Renal cortical epithelial cell (primary cell): ENCODE measurements around the gene MAP1LC3C. TPM values are rescaled to one million over a fixed set of nuclear protein-coding genes. Genes with fewer than 3 reads are reported as not detected.

ENCODE experiments used
- DNase-seq: peaks from one replicate; pipeline ENCODE4 v3.0.0-alpha.2; 2011; ENCODE audit warnings: low read depth
- total RNA-seq: library from RNA; depleted of rRNA; stranded (reverse); fragments of >200 nt; gene quantifications from 2 replicates; pipeline ENCODE4 v1.2.3, GENCODE V29; 2014

MAP1LC3C gene
- total RNA-seq, 1 donor from 2014 or later: 1.7 TPM

DNA sequence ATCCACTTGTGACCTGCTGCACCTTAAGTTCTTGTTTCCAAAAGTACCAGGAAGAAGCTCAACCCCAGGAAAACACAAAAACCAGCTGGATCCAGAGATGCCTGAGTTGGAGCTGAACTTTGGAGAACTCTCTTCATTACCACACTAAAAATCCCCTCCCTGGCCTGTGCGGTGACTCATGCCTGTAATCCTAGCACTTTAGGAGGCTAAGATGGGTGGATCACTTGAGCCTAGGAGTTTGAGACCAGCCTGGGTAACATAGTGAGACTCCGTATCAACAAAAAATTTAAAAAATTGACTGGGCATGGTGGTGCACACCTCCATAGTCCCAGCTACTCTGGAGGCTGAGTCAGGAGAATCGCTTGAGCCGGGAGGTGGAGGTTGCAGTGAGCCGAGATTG lies 6.2 kb downstream of the MAP1LC3C start:
- DNase-seq: peak; percentile 78

DNA sequence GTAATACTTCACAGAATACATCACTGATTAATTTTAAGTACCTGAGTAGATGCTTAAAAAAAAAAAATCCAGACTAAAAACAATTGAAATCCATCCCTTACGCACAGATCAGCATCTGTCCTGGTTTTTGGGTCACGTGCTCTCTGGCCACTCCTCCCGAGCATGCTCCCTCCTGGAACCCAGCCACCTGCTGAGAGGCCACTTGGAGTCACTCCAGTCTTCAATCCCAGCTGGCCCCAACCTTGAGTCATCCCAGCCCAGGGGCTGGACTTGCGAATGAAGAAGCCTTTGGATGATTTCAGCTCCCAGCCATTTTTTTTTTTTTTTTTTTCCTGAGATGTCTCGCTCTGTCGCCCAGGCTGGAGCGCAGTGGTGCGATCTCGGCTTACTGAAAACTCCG lies 8.9 kb downstream of the MAP1LC3C start:
- peak; percentile 90 for DNase-seq

DNA sequence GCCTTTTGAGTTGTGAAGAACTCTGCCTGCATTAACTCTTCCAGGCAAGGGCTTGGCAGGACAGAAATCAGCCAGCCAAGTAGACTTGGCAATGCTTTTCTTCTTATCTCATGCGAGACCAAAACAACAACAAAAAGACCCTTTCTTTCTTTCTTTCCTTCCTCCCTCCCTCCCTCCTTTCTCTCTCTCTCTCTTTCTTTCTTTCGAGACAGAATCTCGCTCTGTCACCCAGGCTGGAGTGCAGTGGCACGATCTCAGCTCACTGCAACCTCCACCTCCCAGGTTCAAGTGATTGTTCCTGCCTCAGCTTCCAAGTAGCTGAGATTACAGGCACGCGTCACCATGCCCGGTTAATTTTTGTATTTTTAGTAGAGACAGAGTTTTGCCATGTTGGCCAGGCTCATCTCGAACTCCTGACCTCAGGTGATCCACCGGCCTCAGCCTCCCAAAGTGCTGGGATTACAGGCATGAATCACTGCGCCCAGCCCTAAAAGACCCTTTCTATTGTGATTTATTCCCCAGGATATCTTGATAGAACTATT lies 10.4 kb downstream of the MAP1LC3C start:
- DNase-seq: peak; percentile 27

DNA sequence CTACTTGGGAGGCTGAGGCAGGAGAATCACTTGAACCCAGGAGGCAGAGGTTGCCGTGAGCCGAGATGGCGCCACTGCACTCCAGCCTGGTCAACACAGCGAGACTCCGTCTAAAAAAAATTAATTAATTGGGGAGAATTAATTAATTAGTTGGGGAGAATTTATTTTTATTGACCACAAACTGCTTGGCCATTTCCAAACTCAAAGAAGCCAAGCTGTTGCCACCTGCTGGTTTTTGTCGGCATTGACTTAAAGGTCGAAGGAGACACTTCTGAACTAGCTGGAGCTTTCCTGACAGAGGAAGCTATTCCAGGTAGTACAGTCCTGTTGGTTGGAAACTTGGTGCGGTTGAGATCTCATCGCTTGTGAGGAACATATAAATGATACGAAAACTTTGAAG lies 13.1 kb downstream of the MAP1LC3C start:
- DNase-seq: peak; percentile 55

DNA sequence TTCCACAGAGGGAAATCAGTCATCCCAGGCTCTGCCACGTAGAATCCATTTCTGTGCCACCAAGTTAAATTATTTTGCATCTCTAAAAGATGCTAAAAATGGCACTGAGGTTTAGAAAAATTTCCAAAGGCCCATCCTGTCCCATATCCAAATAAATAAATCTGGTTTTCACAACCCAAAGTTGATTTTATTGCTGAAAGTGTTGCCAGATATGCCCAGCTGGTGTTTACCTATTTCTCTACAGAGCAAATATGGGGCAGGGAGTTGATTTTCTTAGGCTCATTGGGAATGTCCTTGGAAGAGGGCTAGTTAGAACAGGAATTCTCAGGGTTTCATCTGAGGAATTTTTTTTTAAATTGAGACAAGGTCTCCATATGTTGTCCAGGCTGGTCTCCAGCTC lies 19.0 kb downstream of the MAP1LC3C start:
- DNase-seq: no peak

DNA sequence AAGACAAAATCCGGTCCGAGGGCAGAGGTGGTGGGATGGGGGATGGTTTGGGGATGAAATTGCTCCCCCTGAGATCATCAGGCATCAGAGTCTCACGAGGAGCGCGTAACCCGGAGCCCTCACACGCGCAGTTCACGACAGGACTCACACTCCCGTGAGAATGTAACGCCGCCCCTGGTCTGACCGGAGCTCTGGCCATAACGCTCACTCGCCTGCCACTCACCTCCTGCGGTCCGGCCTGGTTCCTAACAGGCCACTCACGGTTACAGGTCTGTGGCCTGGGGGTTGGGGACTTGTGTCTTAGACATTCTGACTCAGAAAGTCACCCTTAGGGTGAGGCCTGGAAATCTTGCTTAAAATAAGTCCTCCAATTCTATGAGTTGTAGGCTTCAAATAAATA lies 19.8 kb downstream of the MAP1LC3C start:
- DNase-seq: no peak

DNA sequence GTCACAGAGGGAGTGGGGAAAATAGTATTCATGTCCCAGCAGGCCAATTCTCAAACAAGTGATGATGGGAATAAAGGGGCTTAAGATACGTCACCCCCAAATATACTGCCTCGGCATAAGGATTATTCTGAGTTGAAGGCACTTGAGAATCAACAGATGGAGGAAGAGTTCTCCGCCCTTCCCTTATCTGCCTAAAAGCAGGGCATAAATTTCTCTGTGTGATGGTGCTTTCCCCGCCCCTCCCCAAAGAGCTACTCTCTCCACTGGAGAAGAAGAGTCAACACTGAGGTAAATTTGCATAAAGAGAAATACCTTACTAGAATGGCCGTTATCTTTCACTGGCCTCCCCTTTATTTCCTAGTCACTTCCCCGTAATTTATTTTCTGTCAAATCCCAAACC lies 22.7 kb downstream of the MAP1LC3C start:
- DNase-seq: no peak

DNA sequence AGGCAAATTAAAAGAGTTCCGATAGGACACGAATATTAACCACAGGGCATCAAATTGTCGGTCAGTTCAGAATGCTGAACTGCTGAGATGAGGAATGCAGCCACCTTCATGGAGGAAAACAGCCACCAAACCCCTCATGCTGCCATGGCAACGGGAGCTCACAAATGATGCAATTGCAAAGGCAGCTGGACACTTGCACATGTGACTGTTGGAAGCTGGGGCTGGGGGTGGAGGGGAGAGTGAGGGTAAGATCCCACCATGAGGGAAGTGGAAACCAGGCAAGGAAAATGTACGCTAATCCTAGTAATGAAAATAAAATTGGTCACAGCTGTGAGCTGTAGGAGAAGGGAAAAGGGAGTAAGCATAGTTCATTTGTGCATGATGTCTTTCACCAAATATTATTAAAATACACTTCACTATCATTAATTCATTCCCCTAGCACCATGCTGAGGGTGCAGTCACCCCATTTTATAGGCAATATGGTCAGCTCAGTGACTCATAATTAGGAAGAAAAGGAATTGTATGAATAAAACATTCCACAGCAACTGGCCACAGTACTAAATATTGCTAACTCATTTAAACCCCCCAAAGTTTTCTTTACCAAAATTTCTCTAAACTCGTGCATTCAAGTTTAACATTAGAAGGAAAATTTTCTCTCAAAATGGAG lies 26.1 kb downstream of the MAP1LC3C start:
- DNase-seq: peak; percentile 71

DNA sequence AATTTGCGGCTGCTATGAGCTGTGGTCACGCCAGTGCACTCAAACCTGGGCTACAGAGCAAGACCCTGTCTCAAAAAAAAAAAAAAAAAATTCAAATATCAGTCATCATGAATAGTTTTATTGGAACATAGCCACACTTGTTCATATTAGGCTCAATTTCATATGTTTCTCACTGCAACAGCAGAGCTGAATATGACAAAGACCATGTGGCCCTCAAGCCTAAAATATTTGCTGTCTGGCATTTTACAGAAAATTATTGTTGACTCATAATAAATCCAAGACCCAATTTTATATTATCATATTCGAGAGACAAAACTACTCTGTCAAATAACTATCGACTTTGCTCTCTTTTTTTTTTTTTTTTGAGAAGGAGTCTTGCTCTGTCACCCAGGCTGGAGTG lies 30.3 kb downstream of the MAP1LC3C start:
- no peak for DNase-seq

DNA sequence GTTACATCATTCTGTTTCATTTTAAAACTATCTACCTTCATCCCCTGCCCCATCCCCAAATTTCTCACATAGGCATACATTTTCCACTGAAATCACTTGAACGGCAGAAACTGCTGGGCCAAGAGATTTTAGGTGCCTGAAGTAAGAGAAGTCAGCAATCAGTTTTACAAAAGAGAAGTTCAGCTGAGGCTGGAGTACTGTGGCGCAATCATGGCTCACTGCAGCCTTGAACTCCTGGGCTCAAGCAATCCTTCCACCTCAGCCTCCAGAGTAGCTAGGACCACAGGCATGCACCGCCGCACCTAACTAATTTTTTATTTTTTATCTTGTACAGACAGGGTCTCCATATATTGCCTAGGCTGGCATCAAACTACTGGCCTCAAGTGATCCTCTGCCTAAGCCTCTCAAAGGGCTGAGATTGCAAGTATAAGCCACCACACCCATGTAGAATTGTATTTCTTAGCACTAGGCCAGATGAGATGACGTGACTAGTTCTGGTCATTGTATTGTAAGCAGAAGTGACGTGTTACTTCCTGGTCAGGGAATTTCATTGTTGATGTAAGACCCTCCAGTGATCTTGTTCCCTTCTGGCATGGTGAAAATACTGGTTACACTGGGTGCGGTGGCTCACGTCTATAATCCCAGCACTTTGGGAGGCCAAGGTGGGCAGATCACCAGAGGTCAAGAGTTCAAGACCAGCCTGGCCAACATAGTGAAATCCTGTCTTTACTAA lies 34.2 kb downstream of the MAP1LC3C start:
- DNase-seq: no peak

DNA sequence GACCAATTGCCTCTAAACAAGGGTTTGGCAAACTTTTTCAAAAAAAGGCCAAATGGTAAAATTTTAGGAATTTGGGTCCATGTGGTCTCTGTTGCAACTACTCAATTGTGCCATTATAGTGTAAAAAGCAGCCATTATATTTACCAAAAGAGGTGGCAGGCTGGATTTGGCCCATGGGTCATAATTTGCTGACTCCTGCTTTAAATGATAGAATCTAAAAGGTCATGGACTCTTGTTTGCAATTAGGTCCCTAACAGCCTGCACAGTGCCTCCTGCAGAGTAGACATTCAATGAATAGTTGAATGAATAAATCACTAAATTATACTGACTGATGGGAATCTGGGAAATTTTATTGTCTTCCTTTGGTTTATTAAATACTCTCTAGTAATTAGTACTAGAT lies 35.2 kb downstream of the MAP1LC3C start:
- DNase-seq: no peak

DNA sequence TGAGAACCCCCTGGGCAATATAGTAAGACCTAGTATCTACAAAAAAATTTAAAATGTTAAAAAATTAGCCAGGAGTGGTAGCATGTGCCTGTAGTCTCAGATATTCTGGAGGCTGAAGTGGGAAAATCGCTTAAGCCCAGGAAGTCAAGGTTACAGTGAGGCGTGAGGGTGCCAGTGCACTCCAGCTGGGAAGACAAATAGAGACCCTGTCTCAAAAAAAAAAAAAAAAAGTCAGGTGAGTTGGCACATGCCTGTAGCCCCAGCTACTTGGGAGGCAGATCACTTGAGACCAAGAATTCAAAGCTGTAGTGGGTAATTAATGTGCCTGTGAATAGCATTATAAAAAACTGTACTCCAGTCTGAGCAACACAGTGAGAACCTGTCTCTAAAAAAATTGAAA lies 36.7 kb downstream of the MAP1LC3C start:
- DNase-seq: no peak

DNA sequence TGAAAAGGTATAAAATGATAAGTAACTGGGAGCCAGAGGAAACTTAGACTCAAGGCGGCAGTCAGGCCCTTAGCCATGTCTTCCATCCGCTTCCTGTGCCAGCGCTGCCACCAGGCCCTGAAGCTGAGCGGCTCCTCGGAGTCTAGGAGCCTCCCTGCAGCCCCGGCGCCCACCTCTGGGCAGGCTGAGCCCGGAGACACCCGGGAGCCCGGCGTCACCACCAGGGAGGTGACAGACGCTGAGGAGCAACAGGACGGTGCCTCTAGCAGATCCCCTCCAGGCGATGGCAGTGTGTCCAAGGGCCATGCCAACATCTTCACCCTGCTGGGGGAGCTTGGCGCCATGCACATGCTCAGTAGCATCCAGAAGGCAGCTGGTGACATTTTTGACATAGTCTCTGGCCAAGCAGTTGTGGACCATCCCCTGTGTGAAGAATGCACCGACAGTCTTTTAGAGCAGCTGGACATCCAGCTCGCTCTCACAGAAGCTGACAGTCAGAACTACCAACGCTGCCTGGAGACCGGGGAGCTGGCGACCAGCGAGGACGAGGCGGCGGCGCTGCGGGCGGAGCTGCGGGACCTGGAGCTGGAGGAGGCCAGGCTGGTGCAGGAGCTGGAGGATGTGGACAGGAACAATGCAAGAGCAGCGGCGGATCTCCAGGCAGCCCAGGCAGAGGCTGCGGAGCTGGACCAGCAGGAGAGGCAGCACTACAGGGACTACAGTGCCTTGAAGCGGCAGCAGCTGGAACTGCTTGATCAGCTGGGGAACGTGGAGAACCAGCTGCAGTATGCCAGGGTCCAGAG lies 41.0 kb downstream of the MAP1LC3C start, which contains the start of gene BECN2:
BECN2 (plus strand) TSS at position 76 of the 803 bp plus-strand sequence; CDS start at position 76, 0 bp downstream.
- DNase-seq: no peak

DNA sequence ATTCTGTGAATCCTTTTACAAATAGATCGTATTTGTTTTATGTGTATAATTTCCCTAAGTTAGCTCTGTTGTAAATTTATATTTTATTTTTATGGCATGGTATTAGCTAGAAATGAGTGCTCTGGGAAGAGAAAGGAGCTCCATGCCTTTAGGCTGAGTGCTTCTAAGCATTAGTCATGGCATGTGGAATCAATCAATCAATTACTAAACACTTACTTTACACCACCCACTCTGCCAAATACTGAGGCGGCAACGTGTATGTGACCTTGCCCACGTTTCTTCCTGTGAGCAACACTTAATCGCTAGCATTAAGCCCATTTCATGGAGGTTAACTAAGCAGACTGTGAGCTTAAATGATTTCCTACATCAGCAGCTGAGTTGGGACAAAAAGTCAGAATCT lies 48.5 kb downstream of the MAP1LC3C start:
- peak; percentile 52 for DNase-seq

DNA sequence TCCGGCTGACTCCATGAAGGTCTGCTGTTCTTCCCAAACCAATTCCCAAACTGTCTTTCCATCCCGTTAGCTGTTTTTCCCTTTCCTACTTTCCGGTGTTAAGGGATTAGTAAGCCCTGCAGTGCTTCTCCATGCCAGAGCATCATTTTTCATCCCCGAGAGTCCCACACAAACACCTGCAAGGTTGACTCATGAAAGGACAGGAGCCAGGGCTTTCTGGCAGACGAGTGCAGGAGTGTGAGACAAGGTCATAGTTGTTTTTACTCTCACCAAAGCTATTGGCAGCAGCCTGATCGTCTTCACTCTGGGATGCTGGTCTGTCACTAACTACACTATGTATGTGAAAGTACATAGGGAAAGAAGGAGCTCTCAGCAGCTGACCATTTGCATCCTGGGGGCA lies 51.5 kb downstream of the MAP1LC3C start:
- DNase-seq: no peak

Other genes starting within 250 kb of the MAP1LC3C start
- 1.8 and 7.5 TPM in 2 replicates for gene EXO1, start 150.9 kb downstream of the MAP1LC3C start, total RNA-seq
- gene BECN2, start 41.3 kb downstream of the MAP1LC3C start, total RNA-seq: not detected in 2 replicates